Measurements from ENCODE around the gene TAF8. TPM values are rescaled to one million over a fixed set of nuclear protein-coding genes. Genes with fewer than 3 reads are reported as not detected.

The TAF8 gene
- total and polyA plus RNA-seq, 2 donors: 13.4 to 18.1 TPM

GRCh38 chr6:42104804-42105125, 54.4 kb downstream of the TAF8 start:
- Histone ChIP-seq H3K27ac (ENCODE audit: low read depth) (no peak overlapping the region), H3K4me1 (ENCODE audit: insufficient read depth) (no peaks in the 10 kb centered on the region), H3K36me3 (ENCODE audit: insufficient read depth) (no peaks in the 10 kb centered on the region), H3K4me3 (ENCODE audit: low read depth, low read length) (peak overlapping the region; percentile 47)
- no peak for DNase-seq (ENCODE audit: extremely low spot score)
- WGBS: 31% methylated on average over 16 of the region's 16 CpGs

DNA sequence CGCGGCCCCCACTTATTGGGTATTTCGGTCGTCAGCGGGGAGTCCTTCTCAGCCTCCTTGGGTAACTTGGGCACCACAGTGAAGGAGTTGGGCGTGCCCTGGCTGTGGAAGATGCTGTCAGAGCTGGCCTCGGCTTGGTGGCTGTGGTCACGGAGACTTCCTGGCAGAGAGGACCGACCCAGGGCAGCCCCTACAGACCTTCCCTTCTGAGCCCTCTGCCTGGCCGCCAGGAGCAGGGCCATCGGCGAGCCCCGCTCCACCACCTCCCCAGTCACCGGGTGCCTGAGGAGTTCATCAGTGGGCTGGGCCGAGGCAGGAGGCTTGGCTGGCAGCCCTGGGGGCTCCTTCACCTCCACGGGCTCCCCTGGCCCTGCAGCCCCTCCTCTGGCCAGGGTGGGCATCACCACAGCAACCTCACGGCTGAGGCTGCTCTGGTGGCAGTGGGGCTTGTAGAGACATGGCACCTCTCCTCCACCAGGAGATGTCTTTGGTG, 54.9 kb downstream of the TAF8 start:
- DNase-seq (ENCODE audit: extremely low spot score): no peak
- Histone ChIP-seq H3K4me1 (ENCODE audit: insufficient read depth) (no peaks in the 10 kb centered on the region), H3K27ac (ENCODE audit: low read depth) (no peak overlapping the region), H3K36me3 (ENCODE audit: insufficient read depth) (no peaks in the 10 kb centered on the region), H3K4me3 (ENCODE audit: low read depth, low read length) (no peak overlapping the region)
- WGBS: 90% methylated on average over 17 of the region's 17 CpGs

GRCh38 chr6:42105709-42106108, 55.4 kb downstream of the TAF8 start:
- Histone ChIP-seq H3K36me3 (ENCODE audit: insufficient read depth) (no peaks in the 10 kb centered on the region), H3K4me3 (ENCODE audit: low read depth, low read length) (no peak overlapping the region), H3K27ac (ENCODE audit: low read depth) (no peak overlapping the region), H3K4me1 (ENCODE audit: insufficient read depth) (no peaks in the 10 kb centered on the region)
- WGBS: 88% methylated on average over 1 of the region's 1 CpG
- no peak for DNase-seq (ENCODE audit: extremely low spot score)

GRCh38 chr6:42106112-42107023, 56.0 kb downstream of the TAF8 start:
- no peaks in the 10 kb centered on the region for H3K4me1 ChIP-seq (ENCODE audit: insufficient read depth)
- H3K4me3 ChIP-seq (ENCODE audit: low read depth, low read length): no peak overlapping the region
- 85% methylated on average over 19 of the region's 19 CpGs for WGBS
- no peak for DNase-seq (ENCODE audit: extremely low spot score)
- no peaks in the 10 kb centered on the region for H3K36me3 ChIP-seq (ENCODE audit: insufficient read depth)
- H3K27ac ChIP-seq (ENCODE audit: low read depth): no peak overlapping the region

GRCh38 chr6:42108071-42108470, 57.7 kb downstream of the TAF8 start:
- 94% methylated on average over 2 of the region's 2 CpGs for WGBS
- no peak overlapping the region for H3K27ac ChIP-seq (ENCODE audit: low read depth)
- DNase-seq (ENCODE audit: extremely low spot score): no peak
- no peaks in the 10 kb centered on the region for H3K36me3 ChIP-seq (ENCODE audit: insufficient read depth)
- no peaks in the 10 kb centered on the region for H3K4me1 ChIP-seq (ENCODE audit: insufficient read depth)
- no peak overlapping the region for H3K4me3 ChIP-seq (ENCODE audit: low read depth, low read length)

DNA sequence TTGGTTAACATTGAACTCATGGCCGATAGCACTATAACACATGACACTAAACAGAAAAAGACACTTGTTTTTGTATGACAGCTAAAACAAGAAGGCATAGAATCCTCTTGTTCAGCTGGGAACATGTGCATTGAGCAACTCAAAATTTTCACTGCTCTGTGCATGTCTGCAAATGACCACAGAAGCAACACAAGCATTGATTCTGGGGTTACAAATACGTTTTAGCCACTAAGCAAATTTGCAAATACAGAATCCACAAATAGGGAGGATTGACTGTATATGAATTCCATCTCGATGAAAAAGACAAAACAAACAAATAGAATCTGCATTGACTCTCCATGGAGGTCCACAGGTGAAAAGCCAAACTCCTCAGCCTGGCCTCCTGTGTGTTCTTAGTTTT, 60.4 kb downstream of the TAF8 start:
- no peak for DNase-seq (ENCODE audit: extremely low spot score)
- Histone ChIP-seq H3K4me1 (ENCODE audit: insufficient read depth) (no peaks in the 10 kb centered on the region), H3K27ac (ENCODE audit: low read depth) (no peak overlapping the region), H3K36me3 (ENCODE audit: insufficient read depth) (no peaks in the 10 kb centered on the region), H3K4me3 (ENCODE audit: low read depth, low read length) (no peak overlapping the region)
- 79% methylated on average over 3 of the region's 3 CpGs for WGBS

DNA sequence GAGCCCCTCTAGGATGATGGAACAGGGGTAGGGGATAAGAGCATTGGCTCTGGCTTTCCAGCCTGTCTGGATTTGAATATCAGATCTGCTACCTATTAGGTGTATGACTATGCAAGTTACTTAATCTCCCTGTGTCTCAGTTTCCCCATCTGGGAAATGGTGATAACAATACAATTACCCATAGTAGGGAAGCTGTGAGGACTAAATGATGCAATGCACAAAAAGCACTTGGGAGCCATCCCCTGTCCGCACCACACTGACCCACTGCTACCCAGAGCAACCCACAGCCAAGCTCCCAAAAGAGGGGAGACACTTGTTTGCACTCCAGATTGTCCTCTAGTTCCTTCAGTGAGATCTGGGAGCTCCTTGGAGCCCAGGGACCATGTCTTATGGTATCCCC, 62.0 kb downstream of the TAF8 start:
- 93% methylated on average over 1 of the region's 1 CpG for WGBS
- Histone ChIP-seq H3K4me1 (ENCODE audit: insufficient read depth) (no peaks in the 10 kb centered on the region), H3K4me3 (ENCODE audit: low read depth, low read length) (no peak overlapping the region), H3K27ac (ENCODE audit: low read depth) (no peak overlapping the region), H3K36me3 (ENCODE audit: insufficient read depth) (no peaks in the 10 kb centered on the region)
- DNase-seq (ENCODE audit: extremely low spot score): no peak

GRCh38 chr6:42113936-42114636, 63.8 kb downstream of the TAF8 start:
- Histone ChIP-seq H3K36me3 (ENCODE audit: insufficient read depth) (no peaks in the 10 kb centered on the region), H3K4me1 (ENCODE audit: insufficient read depth) (no peaks in the 10 kb centered on the region), H3K4me3 (ENCODE audit: low read depth, low read length) (no peak overlapping the region), H3K27ac (ENCODE audit: low read depth) (peak overlapping the region; percentile 14)
- WGBS: 66% methylated on average over 5 of the region's 5 CpGs
- no peak for DNase-seq (ENCODE audit: extremely low spot score)

DNA sequence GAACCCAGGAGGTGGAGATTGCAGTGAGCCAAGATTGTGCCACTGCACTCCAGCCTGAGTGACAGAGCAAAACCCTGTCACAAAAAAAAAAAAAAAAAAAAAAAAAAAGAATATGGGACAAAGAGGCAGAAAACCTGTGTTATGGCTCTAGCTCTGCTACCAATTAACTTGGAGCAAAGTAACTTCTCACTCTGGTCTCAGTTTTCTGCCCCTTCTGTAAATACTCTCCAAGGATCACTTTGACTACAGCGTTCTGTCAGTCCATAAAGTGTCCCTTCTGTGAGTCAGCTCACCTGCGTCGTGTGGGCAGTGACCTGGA, 67.5 kb downstream of the TAF8 start:
- 78% methylated on average over 3 of the region's 3 CpGs for WGBS
- H3K27ac ChIP-seq (ENCODE audit: low read depth): peak overlapping the region; percentile 60
- no peak for DNase-seq (ENCODE audit: extremely low spot score)
- H3K36me3 ChIP-seq (ENCODE audit: insufficient read depth): no peaks in the 10 kb centered on the region
- H3K4me3 ChIP-seq (ENCODE audit: low read depth, low read length): no peak overlapping the region
- no peaks in the 10 kb centered on the region for H3K4me1 ChIP-seq (ENCODE audit: insufficient read depth)

DNA sequence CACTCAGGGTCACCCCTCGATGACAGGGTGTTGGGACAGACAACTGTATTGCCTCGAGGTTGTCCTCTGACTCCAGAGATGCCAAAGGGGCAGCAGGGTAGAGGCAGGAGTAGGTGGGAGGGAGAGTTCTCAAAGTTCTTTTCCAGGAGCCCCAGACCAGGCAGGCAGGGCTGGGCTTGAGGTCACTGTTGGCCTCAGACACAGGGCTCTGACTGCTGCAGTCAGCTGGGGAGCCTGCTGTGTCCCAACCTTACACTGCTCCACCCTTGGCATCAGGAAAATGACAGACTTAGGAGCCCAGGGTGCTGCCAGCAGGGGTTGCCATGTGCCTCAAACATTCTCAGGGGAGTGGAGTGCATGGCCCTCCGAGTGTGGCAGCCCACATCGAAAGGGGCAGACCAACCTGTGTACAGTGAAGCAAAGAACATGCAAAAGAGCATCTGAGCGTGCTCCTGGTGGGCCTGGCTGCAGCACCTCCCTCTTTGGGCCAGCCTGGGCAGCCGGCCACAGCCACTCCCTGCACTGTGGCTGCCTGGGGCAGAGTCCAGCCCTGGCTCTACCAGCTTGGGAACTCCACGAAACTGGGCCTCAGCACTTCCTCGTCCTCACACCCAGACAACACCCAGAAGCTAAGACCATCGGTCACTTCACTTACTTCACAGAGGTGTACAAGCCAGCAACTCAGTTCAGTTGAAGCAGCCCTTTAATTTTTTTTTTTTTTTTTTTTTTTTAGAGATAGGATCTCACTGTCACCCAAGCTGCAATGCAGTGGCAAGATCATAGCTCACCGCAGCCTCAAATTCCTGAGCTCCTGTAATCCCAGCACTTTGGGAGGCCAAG, 68.1 kb downstream of the TAF8 start:
- WGBS: 44% methylated on average over 10 of the region's 10 CpGs
- Histone ChIP-seq H3K27ac (ENCODE audit: low read depth) (peak overlapping the region; percentile 60), H3K4me3 (ENCODE audit: low read depth, low read length) (no peak overlapping the region), H3K36me3 (ENCODE audit: insufficient read depth) (no peaks in the 10 kb centered on the region), H3K4me1 (ENCODE audit: insufficient read depth) (no peaks in the 10 kb centered on the region)
- no peak for DNase-seq (ENCODE audit: extremely low spot score)

DNA sequence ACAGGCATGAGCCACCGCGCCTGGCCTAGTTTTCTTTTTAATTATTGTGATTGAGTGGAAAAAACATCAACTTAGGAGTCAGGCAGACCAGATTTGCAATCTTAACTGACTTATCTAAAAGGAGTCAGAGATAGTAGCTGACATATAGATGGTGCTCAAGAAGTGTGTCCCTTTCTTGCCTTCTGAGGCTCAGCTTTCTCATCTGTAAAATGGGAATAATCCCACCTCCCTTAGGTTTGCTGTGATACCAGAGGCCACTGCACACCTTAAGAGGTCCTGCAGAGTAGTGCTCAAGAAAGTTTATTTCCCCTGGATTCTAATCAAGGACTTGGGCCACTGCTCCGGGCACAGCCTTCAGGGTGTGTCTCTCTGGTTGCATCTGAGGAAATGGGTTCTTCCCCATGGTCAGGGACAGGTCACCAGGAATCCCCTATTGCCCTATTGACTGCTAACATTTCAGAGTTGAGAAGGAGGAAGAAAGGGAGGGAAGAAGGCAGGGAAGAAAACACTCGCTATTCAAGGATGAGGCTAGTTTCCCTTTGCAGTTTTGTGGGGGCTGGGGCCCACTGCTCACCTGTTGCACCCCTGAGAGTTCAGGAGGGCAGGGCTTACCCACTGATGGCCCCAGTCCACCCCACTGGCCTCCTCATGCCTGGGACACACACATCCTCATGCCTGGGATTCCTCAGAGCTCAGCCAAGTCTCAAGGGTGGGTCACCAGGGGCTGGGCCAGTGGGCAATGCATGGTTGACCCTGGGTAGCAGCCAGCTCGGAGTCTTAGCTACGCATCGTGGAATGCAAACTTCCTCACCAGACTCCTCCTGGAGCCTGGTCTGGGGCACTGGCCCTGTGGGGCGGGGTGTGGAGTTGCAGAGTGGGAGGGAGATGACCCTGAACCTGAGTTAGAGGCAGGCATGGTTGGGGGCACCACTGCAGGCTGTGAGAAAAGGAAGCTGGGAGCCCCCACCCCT, 70.9 kb downstream of the TAF8 start:
- no peaks in the 10 kb centered on the region for H3K4me1 ChIP-seq (ENCODE audit: insufficient read depth)
- H3K4me3 ChIP-seq (ENCODE audit: low read depth, low read length): no peak overlapping the region
- no peaks in the 10 kb centered on the region for H3K36me3 ChIP-seq (ENCODE audit: insufficient read depth)
- H3K27ac ChIP-seq (ENCODE audit: low read depth): no peak overlapping the region
- DNase-seq (ENCODE audit: extremely low spot score): no peak
- whole genome bisulfite sequencing: 83% methylated on average over 8 of the region's 8 CpGs

DNA sequence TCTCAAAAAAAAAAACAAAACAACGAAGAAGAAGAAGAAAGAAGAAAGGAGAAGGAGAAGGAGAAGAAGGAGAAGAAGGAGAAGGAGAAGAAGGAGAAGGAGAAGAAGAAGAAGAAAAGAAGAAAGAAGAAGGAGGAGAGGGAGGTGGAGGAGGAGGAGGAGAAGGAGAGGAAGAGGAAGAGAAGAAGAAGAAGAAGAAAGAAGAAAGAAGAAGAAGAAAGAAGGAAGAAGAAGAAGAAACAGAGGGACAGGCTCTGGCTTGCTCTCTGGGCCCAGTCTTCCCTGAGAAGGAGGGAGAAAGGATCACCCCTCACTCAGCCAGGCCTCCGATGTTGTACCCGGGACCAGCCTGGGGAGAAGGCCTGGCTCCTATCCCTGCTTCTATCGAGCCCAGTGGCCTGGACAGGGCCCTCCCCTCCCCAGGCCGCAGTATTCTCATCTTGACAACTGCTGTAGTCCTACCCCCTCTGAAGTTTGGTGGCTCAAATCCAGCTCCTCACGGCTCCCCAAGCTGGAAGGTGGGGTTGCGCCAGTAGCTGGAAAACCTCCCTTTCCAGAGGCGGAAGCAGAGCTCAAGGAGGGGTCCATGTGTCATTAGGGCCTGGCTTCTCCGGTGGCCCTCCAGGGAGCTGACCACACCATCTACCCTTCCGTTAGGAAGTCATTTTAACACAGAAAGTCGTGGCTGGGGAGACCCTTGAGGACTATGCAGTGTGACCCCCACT, 73.2 kb downstream of the TAF8 start:
- Histone ChIP-seq H3K4me3 (ENCODE audit: low read depth, low read length) (no peak overlapping the region), H3K4me1 (ENCODE audit: insufficient read depth) (no peaks in the 10 kb centered on the region), H3K36me3 (ENCODE audit: insufficient read depth) (no peaks in the 10 kb centered on the region), H3K27ac (ENCODE audit: low read depth) (peak overlapping the region; percentile 65)
- WGBS: 70% methylated on average over 11 of the region's 11 CpGs
- DNase-seq (ENCODE audit: extremely low spot score): no peak

Data from urinary bladder (tissue), 4 donors.